ENCODE data around the gene SCAF8. TPM values are rescaled to one million over a fixed set of nuclear protein-coding genes. Genes with fewer than 3 reads are reported as not detected.

SCAF8 gene
- total and polyA plus RNA-seq, 2 of the 4 experiments (the other 2 are of a cell fraction): 16.1 to 23.5 TPM

DNA sequence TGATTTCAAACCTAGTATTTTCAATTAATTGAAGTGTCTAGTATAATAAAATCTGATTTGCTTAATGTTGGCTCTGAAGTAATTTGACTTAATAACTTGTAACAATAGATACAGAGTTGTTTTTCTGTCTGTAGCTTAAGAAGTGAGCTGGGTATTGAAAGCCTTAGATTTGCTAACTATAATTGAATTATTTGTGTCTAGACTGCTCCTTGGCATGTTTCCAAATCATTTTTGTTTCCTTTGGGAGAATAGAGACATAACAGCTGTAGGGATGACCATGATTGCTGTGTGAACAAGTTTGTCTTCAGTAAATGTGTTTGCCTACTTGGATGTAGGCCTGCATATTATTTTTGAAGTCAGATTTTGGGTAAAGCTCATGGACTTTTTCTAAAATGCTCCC is 115.4 kb downstream of the SCAF8 start:
- no TSS peak for BruUV-seq (replicated peaks)
- ChIA-PET CTCF (no interaction called here), POLR2A (ENCODE audit: unreplicated experiment) (interaction anchor here (0.5 kb wide), 1 partner anchor 534 kb away, joined by 3 read pairs; no protein-coding TSS in a partner anchor)
- no peak overlapping the region for H3K14ac ChIP-seq (replicated peaks; ENCODE audit: low read depth, low read length)
- no peak overlapping the region for H4K91ac ChIP-seq (ENCODE audit: insufficient read depth, low read depth, low read length)
- H4K5ac ChIP-seq (ENCODE audit: low read depth, low read length): no peak overlapping the region
- no peak overlapping the region for H3K4ac ChIP-seq (ENCODE audit: low read depth, low read length)
- H3K9ac ChIP-seq (ENCODE audit: low read depth, low read length): no peak overlapping the region
- H3K23ac ChIP-seq (ENCODE audit: low read depth, low read length): no peak overlapping the region
- no peak overlapping the region for H2BK20ac ChIP-seq (ENCODE audit: low read depth, low read length)
- intact Hi-C loops (cut with micrococcal nuclease): no loop called here
- ATAC-seq (ENCODE audit: low read depth) (no peak), DNase-seq (peak; percentile 10)
- H2AK9ac ChIP-seq (replicated peaks; ENCODE audit: low read depth, low read length, poor library complexity): no peak overlapping the region
- peaks cover 54% of the 10 kb centered on the region; the same call in 1 of the 2 replicates for H4K20me1 ChIP-seq (ENCODE audit: insufficient read depth, low read length)
- H3K27me3 ChIP-seq (ENCODE audit: control insufficient read depth, insufficient read depth, low read length): no peaks in the 10 kb centered on the region
- no peak overlapping the region for H2BK15ac ChIP-seq (ENCODE audit: low read depth, low read length)
- H3K4me3 ChIP-seq (ENCODE audit: insufficient read depth, low read depth, low read length): no peak overlapping the region
- H3K79me1 ChIP-seq (ENCODE audit: low read depth in 1 of 2, low read length in 2 of 2): peaks cover 40 to 73% of the 10 kb centered on the region in 2 experiments
- H3K18ac ChIP-seq (ENCODE audit: low read depth, low read length): no peak overlapping the region
- H3K4me2 ChIP-seq (ENCODE audit: low read depth, low read length): no peak overlapping the region
- no peaks in the 10 kb centered on the region for H3K9me3 ChIP-seq (ENCODE audit: control insufficient read depth, insufficient read depth, low read length)
- in situ Hi-C loops (cut with MboI; ENCODE audit: low sequenced_read_pairs): no loop called here
- H3K36me3 ChIP-seq (ENCODE audit: control insufficient read depth, insufficient read depth, low read length): peaks cover 4% of the 10 kb centered on the region
- TF ChIP-seq BHLHE40 (IDR thresholded peaks at IDR 0.05; ENCODE audit: low read depth, low read length) (no peak), SMC3 (IDR thresholded peaks at IDR 0.05; ENCODE audit: low read depth, low read length) (no peak), RCOR1 (IDR thresholded peaks at IDR 0.05; ENCODE audit: insufficient replicate concordance, low read length) (no peak), CEBPB (IDR thresholded peaks at IDR 0.05; ENCODE audit: low read depth, low read length) (no peak), NFE2L2 (IDR thresholded peaks at IDR 0.05; ENCODE audit: low read depth, low read length) (no peak), FOS (IDR thresholded peaks at IDR 0.05; ENCODE audit: low read depth, low read length) (no peak), MAFK (IDR thresholded peaks at IDR 0.05; ENCODE audit: low read depth, low read length) (no peak), CHD1 (IDR thresholded peaks at IDR 0.05; ENCODE audit: low read depth, low read length) (no peak), MXI1 (IDR thresholded peaks at IDR 0.05; ENCODE audit: borderline replicate concordance, low read depth, low read length) (no peak), RAD21 (IDR thresholded peaks at IDR 0.05; ENCODE audit: low read length) (no peak), RFX5 (IDR thresholded peaks at IDR 0.05; ENCODE audit: low read depth, low read length) (no peak), MAZ (IDR thresholded peaks at IDR 0.05; ENCODE audit: borderline replicate concordance, low read depth, low read length) (no peak), POLR2A (IDR thresholded peaks at IDR 0.05; ENCODE audit: low read depth, low read length) (no peak)
- TF ChIP-seq, protein P1, sequence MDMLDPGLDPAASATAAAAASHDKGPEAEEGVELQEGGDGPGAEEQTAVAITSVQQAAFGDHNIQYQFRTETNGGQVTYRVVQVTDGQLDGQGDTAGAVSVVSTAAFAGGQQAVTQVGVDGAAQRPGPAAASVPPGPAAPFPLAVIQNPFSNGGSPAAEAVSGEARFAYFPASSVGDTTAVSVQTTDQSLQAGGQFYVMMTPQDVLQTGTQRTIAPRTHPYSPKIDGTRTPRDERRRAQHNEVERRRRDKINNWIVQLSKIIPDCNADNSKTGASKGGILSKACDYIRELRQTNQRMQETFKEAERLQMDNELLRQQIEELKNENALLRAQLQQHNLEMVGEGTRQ (IDR thresholded peaks at IDR 0.05; ENCODE audit: low read depth, low read length): no peak
- TF ChIP-seq, protein P2, sequence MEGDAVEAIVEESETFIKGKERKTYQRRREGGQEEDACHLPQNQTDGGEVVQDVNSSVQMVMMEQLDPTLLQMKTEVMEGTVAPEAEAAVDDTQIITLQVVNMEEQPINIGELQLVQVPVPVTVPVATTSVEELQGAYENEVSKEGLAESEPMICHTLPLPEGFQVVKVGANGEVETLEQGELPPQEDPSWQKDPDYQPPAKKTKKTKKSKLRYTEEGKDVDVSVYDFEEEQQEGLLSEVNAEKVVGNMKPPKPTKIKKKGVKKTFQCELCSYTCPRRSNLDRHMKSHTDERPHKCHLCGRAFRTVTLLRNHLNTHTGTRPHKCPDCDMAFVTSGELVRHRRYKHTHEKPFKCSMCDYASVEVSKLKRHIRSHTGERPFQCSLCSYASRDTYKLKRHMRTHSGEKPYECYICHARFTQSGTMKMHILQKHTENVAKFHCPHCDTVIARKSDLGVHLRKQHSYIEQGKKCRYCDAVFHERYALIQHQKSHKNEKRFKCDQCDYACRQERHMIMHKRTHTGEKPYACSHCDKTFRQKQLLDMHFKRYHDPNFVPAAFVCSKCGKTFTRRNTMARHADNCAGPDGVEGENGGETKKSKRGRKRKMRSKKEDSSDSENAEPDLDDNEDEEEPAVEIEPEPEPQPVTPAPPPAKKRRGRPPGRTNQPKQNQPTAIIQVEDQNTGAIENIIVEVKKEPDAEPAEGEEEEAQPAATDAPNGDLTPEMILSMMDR (conservative IDR thresholded peaks at IDR 0.05; ENCODE audit: low read depth, low read length): no peak
- TF ChIP-seq, protein P3, sequence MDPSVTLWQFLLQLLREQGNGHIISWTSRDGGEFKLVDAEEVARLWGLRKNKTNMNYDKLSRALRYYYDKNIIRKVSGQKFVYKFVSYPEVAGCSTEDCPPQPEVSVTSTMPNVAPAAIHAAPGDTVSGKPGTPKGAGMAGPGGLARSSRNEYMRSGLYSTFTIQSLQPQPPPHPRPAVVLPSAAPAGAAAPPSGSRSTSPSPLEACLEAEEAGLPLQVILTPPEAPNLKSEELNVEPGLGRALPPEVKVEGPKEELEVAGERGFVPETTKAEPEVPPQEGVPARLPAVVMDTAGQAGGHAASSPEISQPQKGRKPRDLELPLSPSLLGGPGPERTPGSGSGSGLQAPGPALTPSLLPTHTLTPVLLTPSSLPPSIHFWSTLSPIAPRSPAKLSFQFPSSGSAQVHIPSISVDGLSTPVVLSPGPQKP (IDR thresholded peaks at IDR 0.05; ENCODE audit: borderline replicate concordance, low read depth, low read length): no peak
- no peak overlapping the region for H2AK5ac ChIP-seq (ENCODE audit: low read depth, low read length)
- H2AFZ ChIP-seq (replicated peaks; ENCODE audit: low read length, poor library complexity): no peak overlapping the region
- no peak overlapping the region for H2BK120ac ChIP-seq (ENCODE audit: low read depth, low read length)
- no peak overlapping the region for H2BK5ac ChIP-seq (ENCODE audit: low read depth, low read length, poor library complexity, severe bottlenecking)
- H4K8ac ChIP-seq (ENCODE audit: low read depth in 2 of 2, low read length in 2 of 2): no peak overlapping the region
- H3K9me1 ChIP-seq (ENCODE audit: insufficient read depth, low read length): peaks cover 9% of the 10 kb centered on the region
- no peak overlapping the region for H3K27ac ChIP-seq (ENCODE audit: insufficient read depth, low read length)
- dilution Hi-C loops (cut with HindIII; ENCODE audit: low sequenced_read_pairs, unreplicated experiment): no loop called here
- no peak overlapping the region for H3K56ac ChIP-seq (ENCODE audit: extremely low read depth, insufficient read depth, low read length)
- peaks cover 6% of the 10 kb centered on the region for H3K4me1 ChIP-seq (ENCODE audit: control insufficient read depth, insufficient read depth, low read length)
